ENCODE results near the gene TTI1. TPM values are rescaled to one million over a fixed set of nuclear protein-coding genes. Genes with fewer than 3 reads are reported as not detected.

Gene TTI1
- total RNA-seq, 1 experiment from 2014 or later, result 37.4 TPM

DNA sequence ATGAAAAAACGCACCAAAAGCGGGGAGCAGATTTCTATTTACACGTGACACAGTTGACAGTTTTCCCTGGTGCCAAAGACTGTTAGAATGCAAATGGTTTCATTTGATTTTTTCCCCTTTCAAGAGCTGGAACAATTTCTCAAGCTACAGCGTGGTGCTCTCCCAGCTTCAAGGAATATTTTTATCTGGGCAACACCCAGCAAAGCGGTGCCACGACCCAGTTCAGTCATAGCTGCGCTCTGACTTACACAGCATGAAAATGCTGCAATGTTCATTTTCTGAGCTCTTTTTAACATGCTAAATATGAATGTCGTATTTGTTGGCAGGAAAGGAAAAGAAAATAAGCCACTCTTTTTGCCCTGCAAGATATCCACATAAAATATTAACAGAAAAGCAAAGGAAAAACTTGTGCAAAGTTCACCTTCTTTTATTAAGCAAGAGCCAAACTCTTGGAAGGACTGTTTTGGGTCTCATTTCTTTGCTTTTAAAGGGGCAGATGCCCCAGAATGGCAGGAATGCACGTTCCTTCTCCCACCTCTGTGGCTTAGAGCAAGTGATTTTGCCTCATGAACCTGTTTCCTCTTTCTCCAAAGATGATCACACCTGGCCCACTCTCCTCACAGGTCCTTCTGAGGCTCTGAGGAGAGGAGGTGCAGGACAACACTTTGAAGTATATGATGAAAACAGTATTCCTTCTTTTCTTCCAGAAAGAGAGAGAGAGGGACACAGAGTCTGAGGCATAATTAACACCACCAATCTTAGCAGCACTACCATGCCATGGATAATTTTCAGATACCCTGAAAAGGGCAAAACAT lies 47.0 kb downstream of the TTI1 start:
- Histone ChIP-seq H4K91ac (ENCODE audit: insufficient read length, low read depth, low read length) (no peak overlapping the region), H3K79me2 (ENCODE audit: insufficient read depth, low read length) (no peaks in the 10 kb centered on the region), H3K27me3 (ENCODE audit: insufficient read depth, low read length) (no peaks in the 10 kb centered on the region), H3K27ac (ENCODE audit: insufficient read length, low read depth, low read length) (no peak overlapping the region), H2AFZ (ENCODE audit: low read length) (no peak overlapping the region), H3K4me2 (ENCODE audit: insufficient read depth, insufficient read length, low read length) (no peak overlapping the region), H2BK5ac (ENCODE audit: insufficient read length, low read length) (no peak overlapping the region), H3T11ph (ENCODE audit: low read length) (no peak overlapping the region), H3K4me1 (ENCODE audit: insufficient read depth, low read length) (no peaks in the 10 kb centered on the region), H3K79me1 (ENCODE audit: insufficient read depth, low read depth, low read length, poor library complexity, severe bottlenecking) (no peaks in the 10 kb centered on the region), H3K23me2 (ENCODE audit: insufficient read length, low read depth, low read length, poor library complexity, severe bottlenecking) (no peaks in the 10 kb centered on the region), H3K18ac (ENCODE audit: insufficient read length, low read depth, low read length) (no peak overlapping the region), H4K5ac (ENCODE audit: insufficient read length, low read depth, low read length) (no peak overlapping the region), H3K14ac (ENCODE audit: insufficient read depth, low read length) (no peak overlapping the region), H2BK20ac (ENCODE audit: low read depth, low read length, poor library complexity, severe bottlenecking) (no peak overlapping the region), H3K9me3 (ENCODE audit: control insufficient read depth, low read depth, low read length) (no peaks in the 10 kb centered on the region), H2BK120ac (ENCODE audit: low read depth, low read length, poor library complexity, severe bottlenecking) (no peak overlapping the region), H2BK15ac (ENCODE audit: low read depth, low read length) (no peak overlapping the region), H2AK5ac (ENCODE audit: insufficient read length, low read length) (no peak overlapping the region), H3K4ac (ENCODE audit: low read depth, low read length) (no peak overlapping the region), H3K9ac (ENCODE audit: extremely low read depth, insufficient read length, low read length) (no peak overlapping the region), H2BK12ac (ENCODE audit: insufficient read length, low read depth, low read length) (no peak overlapping the region), H4K20me1 (ENCODE audit: control insufficient read depth, insufficient read depth, insufficient read length) (no peaks in the 10 kb centered on the region), H4K8ac (replicated peaks; ENCODE audit: insufficient read length, low read depth, low read length) (no peak overlapping the region), H3K56ac (ENCODE audit: insufficient read length, low read depth, low read length) (no peak overlapping the region), H3K23ac (ENCODE audit: insufficient read length, low read depth, low read length) (no peak overlapping the region)
- DNase-seq, result no peak
- H3K9me3 Mint-ChIP-seq, result no peaks in the 10 kb centered on the region
- H3K27ac Mint-ChIP-seq, result no peak overlapping the region
- peaks cover 0 to 9% of the 10 kb centered on the region in 2 experiments; a peak in 2 of 4 replicates for H3K4me1 Mint-ChIP-seq
- H3K36me3 Mint-ChIP-seq (ENCODE audit: insufficient read depth in 1 of 3, low read depth in 3 of 3), result peaks cover 16 to 47% (median 39%) of the 10 kb centered on the region in 3 experiments; a peak in 6 of 7 replicates
- no CpG with 5 or more reads among the region's 9 CpGs for WGBS (ENCODE audit: extremely low coverage, insufficient read length, low lambda C conversion rate)
- no peak overlapping the region for H3K4me3 Mint-ChIP-seq
- TF ChIP-seq, protein P1, sequence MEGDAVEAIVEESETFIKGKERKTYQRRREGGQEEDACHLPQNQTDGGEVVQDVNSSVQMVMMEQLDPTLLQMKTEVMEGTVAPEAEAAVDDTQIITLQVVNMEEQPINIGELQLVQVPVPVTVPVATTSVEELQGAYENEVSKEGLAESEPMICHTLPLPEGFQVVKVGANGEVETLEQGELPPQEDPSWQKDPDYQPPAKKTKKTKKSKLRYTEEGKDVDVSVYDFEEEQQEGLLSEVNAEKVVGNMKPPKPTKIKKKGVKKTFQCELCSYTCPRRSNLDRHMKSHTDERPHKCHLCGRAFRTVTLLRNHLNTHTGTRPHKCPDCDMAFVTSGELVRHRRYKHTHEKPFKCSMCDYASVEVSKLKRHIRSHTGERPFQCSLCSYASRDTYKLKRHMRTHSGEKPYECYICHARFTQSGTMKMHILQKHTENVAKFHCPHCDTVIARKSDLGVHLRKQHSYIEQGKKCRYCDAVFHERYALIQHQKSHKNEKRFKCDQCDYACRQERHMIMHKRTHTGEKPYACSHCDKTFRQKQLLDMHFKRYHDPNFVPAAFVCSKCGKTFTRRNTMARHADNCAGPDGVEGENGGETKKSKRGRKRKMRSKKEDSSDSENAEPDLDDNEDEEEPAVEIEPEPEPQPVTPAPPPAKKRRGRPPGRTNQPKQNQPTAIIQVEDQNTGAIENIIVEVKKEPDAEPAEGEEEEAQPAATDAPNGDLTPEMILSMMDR (conservative IDR thresholded peaks at IDR 0.05), result no peak
- H3K27me3 Mint-ChIP-seq (ENCODE audit: low read depth), result no peaks in the 10 kb centered on the region

Measured in H9 (cell line).